Measurements from ENCODE around the gene CTBP1.

Gene CTBP1

DNA sequence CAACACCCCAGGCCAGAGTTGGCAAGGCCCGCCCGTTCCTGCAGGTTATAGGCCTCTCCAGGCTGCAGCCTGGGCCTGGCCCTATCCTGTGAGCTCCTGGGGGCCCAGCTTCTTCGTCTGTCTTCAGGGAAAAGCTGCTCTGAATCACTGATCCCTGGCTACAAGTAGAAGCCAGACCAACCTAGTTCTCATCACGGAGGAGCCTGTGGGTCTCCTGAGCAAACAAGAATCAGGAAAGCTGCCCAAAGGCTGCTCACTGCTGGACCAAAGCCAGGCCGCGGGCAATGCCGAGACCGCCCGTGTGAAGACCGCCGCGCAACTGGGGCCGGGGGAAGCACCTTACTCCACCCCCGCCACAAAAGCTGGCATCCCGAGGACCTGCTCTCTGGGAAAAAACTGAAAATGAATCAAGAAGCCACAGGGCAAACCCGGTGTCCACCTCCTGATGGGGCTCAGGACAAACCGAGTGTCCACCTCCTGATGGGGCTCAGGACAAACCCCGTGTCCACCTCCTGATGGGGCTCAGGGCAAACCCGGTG is 12.8 kb downstream of the CTBP1 start:
- no peak for FAIRE-seq

DNA sequence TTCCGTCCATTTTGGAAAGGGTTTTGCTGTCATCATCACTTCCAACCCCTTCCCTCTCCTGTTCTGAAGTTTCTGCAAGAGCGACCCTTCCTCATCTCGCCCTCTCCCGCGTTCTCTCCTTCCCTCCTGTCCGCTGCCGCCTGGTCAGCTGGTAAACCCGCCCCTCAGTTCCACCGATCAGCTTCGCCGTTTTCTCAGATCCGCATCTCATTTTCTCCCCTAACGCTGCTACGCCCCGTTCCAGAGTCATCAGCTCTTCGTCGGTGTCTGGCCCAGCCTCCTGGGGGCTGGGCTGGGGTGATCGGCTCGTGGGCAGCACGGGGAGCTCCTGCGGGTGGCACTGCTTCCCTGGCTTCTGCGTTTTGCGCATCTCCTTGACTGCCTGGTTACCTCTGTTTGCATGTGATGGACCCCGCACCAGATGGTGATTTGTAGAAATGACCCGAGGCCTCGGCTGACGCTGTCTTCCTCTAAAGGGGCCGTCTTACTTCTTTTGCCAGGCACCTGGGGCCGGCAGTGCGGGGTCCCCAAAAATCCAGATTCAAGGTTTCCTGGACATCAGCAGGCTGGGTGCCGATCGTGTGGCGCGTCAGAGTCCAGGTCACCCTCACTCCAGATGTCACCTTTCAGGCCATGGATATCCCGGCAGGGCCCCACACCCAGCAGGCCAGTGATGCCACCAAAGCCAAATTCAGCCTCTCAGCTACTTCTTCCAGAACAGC is 13.4 kb downstream of the CTBP1 start:
- no peak for FAIRE-seq

- FAIRE-seq = no peak
Measured at GRCh38 chr4:1234811-1235292, 14.1 kb downstream of the CTBP1 start.

- no peak for FAIRE-seq
Measured at GRCh38 chr4:1234309-1234695, 14.6 kb downstream of the CTBP1 start.

- FAIRE-seq = peak; percentile 95
Measured at GRCh38 chr4:1233641-1234308, 15.2 kb downstream of the CTBP1 start.

DNA sequence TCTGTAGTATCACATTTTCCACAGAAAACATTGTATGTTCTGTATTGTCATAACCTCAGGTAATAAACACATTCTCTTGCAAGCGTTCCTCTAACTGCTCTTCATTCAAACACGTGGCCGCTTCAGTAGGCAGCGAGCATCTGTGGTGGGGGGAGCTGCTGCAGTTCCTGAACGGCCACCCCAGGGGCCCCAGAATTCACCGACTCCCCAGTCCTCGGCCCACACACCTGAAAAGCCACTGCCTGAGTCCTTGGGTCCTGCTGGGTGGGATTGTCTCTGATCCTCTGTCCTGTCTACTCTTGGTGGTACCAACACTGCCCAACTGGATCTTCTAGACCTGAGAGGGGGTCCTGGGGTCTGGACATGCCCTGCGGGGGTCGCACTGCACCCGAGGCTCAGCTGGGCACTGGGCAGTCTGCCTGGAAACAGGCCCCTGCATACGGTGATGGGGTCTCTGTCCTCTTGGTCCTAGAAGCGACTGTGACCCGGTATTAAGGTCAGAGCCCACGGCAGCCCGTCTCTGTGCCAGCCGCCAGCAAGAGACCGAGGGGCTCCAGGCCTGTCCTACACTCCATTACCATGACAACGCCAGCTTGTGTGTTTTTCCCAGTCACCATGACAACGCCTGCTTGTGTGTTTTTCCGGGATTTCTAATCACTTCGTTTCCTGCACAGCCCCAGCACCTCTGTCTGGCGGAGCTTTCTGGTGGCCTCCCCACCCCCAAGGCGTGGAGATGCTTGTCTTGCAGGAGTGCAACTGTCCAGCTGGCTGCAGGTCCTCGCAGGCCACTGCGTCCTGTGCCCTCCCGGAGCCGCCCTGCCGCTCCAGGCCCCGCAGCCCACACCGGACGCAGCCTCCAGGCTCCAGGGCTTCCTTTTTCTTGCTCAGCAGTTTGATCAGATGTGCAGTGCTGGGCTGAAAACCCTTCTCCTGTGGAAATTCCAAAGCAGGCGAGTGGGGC is 16.0 kb downstream of the CTBP1 start:
- FAIRE-seq = no peak

DNA sequence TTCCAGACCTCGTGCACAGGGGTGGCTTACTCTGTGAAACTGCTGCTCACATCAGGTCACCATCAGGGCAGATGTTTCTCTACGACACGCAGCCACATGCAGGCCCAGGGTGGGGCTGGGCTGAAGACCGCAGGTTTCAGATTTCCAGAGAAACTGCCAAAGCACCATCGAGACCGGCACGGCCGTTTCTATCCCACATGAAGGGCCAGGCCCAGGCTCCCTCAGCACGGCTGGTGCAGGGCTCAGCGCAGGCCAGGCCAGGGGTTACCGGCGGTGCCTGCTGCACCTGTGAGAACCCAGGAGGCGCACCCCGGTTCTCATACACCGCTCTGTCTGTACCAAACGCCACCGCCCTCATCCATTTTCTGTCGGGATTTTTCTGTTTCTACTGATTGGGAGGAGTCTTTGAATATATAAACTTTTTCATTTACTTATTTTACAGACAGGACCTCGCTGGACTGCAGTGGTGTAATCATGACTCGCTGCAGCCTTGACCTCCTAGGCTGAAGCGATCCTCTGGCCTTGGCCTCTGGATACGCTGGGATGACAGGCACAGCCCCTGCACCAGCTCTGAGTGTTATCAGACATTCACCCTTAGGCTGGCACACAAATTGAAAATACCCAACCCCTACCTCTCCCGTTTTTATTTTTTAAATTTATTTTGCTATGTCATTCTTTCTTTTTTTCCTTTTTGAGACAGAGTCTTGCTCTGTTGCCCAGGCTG is 17.1 kb downstream of the CTBP1 start:
- FAIRE-seq = no peak

DNA sequence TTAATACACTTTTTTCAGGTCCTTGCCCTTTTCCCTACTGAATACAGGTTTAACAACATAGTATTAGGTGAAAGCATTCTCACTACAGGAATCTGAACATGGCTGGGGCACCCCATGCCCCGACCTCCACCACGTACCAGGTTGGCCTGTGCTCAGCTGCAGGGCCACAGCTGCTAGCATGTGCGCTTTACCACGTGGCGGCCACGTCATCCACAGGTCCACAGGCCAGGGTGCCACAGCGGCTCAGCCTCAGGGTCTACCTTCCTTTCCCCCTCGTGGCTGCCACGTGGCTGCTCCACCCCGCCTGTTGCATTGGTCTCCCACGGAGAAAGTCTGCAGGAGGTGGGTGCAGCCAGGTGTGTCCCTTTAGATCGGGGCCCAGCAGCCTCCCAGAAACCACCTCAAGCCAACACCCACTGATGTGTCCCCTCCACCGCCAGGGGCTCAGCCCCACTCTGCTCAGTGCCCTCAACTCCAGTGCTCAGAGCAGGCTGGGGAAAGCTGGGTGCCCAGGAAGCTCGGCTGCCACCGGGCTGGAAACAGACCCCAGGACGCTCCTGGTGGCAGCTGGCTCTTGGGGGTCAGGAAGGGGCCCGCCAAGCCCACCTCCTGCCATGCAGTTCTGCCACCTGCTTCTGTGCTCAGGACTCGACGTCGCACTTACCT is 17.8 kb downstream of the CTBP1 start:
- FAIRE-seq = no peak

DNA sequence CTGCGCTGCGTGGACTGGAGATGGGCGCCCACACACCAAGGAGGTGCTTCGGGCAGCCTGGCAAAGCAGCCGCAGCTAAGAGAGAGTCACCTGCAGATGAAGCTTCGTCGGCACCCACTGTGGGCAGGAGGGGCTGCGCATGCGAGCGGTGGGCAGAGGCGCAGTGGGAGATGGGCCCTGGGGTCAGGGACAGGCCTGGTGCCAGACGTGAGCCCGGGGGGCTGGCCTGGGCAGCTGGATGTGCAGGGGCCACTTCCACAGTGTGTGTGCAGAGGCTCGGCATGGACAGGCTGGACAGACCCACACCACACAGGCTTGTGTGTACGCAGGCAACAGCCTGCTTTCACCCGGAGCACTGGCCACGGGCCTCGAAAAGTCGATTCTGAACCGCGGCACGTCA is 18.6 kb downstream of the CTBP1 start:
- no peak for FAIRE-seq

GRCh38 chr4:1229117-1229849 is 19.6 kb downstream of the CTBP1 start:
- no peak for FAIRE-seq

GRCh38 chr4:1227816-1228215 is 21.1 kb downstream of the CTBP1 start:
- FAIRE-seq = no peak

DNA sequence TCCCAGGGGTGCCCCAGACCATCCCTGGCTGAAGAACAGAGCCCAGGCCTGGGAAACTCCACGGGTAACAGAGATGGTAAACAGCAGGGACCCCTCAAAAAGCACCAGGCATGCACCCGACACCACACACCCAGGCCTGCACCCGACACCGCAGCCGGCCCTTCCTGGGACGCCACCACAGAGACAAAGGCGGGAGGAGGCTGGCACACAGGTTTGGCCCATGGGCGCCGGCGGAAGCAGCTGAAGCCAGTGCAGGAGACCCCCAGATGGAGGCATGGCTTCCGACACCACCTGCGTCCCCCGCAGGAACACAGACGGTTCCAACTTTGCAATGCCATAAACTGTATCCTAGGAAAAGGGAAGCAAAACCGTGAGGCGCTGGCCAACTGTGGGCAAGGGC is 22.3 kb downstream of the CTBP1 start:
- FAIRE-seq = no peak

- FAIRE-seq = no peak
Measured at GRCh38 chr4:1226144-1226481, 22.8 kb downstream of the CTBP1 start.

DNA sequence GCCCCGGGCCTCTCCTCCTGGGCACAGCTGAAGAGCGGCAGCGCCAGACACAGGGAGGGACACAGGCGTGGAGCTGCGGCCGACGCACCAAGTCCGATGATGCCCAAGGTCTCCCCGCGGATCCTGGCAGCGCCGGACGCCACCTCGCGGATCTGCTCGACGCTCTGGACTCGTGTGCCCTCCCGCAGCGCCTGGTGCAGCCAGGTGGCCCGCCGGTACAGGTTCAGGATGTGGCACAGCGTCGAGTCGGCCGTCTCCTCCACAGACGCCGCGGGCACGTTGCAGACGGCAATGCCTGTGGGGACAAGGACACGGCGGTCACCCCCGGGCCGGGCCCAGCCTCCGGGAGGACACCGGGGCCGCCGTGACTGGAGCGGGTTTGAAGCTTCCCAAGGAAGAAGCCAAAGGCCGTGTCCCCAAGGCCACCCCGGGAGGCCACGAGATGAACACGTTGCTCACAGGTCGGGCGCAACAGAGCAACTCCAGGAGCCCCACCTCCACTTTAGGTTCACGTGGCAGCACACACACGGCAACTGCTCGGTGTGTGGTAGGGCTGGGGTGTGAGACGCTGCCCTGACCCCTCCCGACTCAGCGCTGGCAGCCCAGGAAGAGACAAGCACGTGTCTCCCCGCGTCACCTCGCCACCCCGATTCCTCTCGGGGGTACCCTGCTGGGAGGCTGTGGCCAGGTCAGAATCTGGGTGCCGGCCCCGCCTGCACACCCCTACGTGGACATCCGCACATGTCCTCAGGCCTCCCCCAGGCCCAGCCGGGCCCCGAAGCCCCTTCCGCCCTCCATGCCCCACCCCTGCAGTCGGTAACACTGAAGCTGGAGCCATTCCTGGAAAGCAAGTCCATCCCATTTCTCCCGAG is 23.4 kb downstream of the CTBP1 start:
- FAIRE-seq = no peak

GRCh38 chr4:1223841-1224809 is 24.8 kb downstream of the CTBP1 start:
- FAIRE-seq = no peak

DNA sequence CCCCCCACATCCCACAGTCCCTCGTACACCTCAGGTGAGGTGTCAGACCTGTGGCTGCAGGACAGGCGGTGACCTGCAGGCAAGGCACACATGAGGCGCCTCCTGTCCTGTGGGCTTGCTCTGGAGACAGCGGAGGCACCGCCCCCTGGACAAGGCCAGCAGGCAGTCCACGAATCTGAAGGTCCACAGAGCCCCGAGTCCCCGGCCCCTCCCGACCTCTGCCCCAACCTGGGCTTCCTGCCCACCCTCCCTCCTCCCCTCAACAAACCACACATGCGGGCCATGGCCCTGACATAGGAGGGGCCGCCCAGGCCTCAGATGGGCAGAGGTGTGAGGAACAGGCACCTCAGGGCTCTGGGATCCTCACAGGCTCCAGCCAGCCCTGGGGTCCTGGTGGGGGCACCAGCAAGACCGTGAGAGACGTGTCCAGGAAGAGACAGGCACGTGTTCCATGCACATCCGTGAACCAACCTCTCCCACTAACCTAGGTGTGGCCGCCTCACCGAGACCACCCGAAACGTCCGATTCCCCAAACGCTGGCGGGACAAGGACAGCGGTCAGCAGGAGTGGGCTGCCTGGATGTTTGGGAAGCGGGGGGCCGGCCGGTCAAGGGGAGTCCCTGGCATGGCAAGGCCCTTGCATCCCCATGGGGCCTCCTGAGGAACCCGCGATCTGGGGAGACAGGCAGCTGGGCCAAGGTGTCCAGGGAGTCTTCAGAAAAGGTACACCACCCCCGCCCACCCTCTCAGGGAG is 25.8 kb downstream of the CTBP1 start:
- no peak for FAIRE-seq

DNA sequence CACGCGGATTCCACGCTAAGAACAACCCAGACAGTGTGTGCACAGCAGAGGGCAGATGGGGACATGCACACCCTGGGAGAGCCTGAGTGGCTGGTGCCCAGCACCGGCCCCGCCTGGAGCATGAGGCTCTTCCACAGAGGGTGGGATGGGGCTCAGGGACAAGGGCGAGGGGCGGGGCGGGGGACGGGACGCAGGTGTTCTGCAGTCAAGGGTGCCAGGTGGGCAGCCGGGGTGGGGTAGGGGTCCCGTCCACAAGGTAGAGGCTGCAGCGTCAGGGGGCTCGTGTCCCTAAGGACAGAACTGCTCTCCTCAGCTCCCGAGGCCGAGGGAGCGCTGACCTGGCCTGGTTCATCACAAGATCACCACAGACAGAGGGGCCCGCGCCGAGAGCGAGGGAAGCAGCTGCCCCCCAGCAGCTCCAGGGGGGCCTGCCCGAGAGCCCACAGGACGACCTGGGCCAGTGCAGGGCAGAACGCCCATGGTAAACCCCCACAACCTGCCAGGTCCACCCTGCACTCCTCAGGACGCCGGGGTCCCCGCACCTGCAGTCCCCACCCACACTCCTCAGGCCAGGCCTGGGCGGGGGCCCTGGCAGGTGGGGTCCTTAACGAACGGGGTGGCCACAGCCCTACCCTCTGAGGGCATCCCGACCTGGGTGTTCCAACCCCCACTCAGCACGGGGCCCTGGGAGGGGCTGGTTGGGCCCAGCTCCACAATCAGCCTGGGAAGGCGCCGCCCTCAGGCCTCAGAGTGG is 26.7 kb downstream of the CTBP1 start:
- FAIRE-seq = no peak

Data from endometrium (tissue), 2 donors.